ENCODE data around the gene MYH6. TPM values are rescaled to one million over a fixed set of nuclear protein-coding genes. Genes with fewer than 3 reads are reported as not detected.
A peak's percentile ranks its signal among the peaks of the same experiment; 100 is the strongest.

The MYH6 gene
- total and polyA plus RNA-seq, 9 donors: 0.66 to 7.2 (median 4.4) TPM

DNA sequence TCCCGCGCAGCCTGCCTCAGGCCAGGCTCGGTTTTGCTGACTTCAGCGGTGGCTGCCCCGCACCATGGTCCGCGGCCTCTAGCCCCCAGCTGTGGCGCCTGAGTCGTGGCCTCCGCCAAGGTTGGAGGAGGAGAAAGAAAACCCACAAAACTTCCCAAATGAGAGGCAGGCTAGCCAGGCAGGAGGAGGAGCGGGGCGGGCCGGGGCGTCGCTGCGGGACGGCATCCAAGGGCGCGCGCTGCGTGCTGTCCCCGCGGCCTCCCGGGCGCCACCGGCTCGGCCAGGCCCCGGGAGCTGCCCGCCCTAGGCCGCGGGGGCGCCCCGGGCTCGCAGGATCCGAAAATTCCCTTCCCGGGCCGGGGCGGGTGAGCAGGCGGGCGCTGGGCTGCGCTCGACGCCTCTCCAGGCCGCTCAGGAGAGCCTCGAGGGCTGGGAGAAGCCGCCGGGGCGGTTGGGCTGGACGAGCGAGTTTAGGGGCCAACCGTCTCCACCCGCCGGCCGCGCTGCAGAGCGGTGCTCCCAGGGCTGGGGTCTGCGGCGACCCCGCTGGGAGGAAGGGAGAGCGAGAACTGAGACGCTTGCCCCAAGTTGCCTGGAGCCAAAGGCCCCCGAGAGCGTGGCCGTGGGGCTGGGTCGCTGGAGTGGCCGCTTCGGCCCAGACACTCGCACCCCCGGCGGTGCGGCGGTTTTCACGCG lies 42.9 kb downstream of the MYH6 start, which contains the start of gene EFS:
TSS of gene EFS (minus strand) at position 137 of the 696 bp plus-strand sequence. CDS start 147 bp downstream, outside the sequence.
- Histone ChIP-seq H3K36me3 (ENCODE audit: control insufficient read depth, insufficient read depth, low read length) (peaks cover 32% of the 10 kb centered on the region), H3K27me3 (ENCODE audit: control insufficient read depth, insufficient read depth, low read length) (peaks cover 20% of the 10 kb centered on the region), H3K4me1 (ENCODE audit: control insufficient read depth, insufficient read depth, low read length) (peaks cover 47% of the 10 kb centered on the region), H3K9me3 (replicated peaks; ENCODE audit: control insufficient read depth, low read depth, low read length) (no peaks in the 10 kb centered on the region), H3K27ac (ENCODE audit: low read length) (peak within 1 kb of the TSS; percentile 96), H3K4me3 (ENCODE audit: low read length) (peak within 1 kb of the TSS; percentile 76)
- under 1% methylated on average over 74 of the region's 74 CpGs for WGBS (ENCODE audit: insufficient coverage)
- peak; percentile 88 for DNase-seq

DNA sequence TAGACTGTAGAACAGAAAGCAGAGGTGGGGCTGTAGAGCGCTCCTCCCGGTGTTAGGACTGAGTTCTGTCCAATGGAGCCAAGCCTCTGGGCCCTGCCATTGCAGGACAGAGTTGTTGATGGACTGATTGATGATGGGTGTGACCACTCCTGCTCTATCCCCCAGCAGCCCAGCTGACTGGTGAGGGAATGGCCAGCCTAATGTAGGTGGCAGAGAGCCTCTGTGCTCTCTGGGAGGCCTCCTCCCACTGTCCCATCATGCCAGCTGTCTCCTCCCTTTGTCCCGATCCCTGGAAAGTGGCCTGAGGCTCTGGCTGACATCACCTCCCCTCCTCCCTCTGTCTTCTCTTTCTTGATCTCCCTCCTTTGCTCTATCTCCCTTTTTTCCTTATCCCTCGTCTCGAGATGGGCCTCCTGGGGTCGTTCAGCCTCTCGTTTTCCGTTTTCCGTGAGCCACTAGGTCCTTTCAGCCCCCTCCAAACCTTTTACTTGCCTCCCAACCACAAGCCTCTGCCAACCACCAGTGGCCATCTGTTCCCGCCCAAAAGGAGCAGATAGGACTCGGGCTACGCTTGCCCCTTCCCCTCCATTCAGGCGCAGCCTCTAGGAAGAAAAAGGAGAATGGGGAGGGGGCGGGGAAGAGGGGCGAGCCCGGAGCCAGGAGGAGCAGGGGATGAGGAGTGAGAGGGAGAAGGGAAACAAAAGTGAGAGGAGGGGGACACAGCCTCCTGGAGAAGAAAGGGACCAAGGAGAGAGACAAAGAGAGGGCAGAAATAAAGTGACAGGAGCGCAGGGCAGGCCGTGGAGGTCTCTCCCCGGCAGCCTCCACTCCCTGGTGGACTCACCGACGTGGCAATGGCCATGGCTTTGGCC lies 43.7 kb downstream of the MYH6 start:
- Histone ChIP-seq H3K27ac (ENCODE audit: low read length) (peak overlapping the region; percentile 96), H3K36me3 (ENCODE audit: control insufficient read depth, insufficient read depth, low read length) (peaks cover 39% of the 10 kb centered on the region), H3K4me3 (ENCODE audit: low read length) (peak overlapping the region; percentile 76), H3K9me3 (replicated peaks; ENCODE audit: control insufficient read depth, low read depth, low read length) (no peaks in the 10 kb centered on the region), H3K4me1 (ENCODE audit: control insufficient read depth, insufficient read depth, low read length) (peaks cover 50% of the 10 kb centered on the region), H3K27me3 (ENCODE audit: control insufficient read depth, insufficient read depth, low read length) (peaks cover 20% of the 10 kb centered on the region)
- peak; percentile 83 for DNase-seq
- 5% methylated on average over 16 of the region's 21 CpGs for WGBS (ENCODE audit: insufficient coverage)

DNA sequence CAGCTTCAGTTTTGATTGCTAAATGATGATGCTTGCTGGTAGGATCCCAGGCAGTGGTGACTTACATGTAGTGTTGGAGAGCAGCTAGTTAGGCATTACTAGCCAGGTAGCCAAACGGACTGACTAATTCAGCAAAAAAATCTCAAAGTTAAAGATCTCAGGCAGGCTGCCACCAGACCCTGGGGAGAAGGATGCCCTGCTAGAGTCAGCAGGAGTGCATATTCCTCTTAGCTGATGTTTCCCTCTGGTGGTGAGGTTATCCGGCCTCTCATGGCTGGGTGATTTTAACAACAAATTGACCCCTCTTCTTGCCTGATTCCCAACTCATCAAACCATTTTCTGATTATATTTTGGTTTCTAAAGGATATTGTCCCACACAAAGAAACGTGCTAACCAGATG lies 45.9 kb downstream of the MYH6 start:
- no peak for DNase-seq
- peaks cover 56% of the 10 kb centered on the region for H3K36me3 ChIP-seq (ENCODE audit: control insufficient read depth, insufficient read depth, low read length)
- H3K9me3 ChIP-seq (replicated peaks; ENCODE audit: control insufficient read depth, low read depth, low read length): no peaks in the 10 kb centered on the region
- H3K27me3 ChIP-seq (ENCODE audit: control insufficient read depth, insufficient read depth, low read length): peaks cover 16% of the 10 kb centered on the region
- H3K27ac ChIP-seq (ENCODE audit: low read length): no peak overlapping the region
- 80% methylated on average over 1 of the region's 3 CpGs for WGBS (ENCODE audit: insufficient coverage)
- peaks cover 54% of the 10 kb centered on the region for H3K4me1 ChIP-seq (ENCODE audit: control insufficient read depth, insufficient read depth, low read length)
- no peak overlapping the region for H3K4me3 ChIP-seq (ENCODE audit: low read length)

DNA sequence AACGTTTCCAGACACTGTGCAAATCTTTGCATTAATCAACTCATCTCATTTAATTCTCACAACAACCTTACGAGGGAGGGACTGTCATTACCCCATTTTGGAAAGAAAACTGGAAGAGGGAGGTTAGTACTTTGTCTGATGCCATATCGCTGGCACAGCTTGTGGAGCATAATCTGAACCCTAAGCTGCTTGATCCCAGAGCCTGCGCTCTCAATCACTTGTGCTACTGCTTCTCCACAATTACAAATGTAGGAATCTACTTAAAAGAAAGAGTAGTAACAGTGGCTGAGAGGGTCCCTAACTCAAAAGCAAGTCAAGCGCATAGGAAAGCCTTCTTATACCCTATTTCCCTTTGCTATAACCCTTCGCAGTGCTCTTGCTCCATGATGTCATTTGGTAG lies 46.3 kb downstream of the MYH6 start:
- H3K4me1 ChIP-seq (ENCODE audit: control insufficient read depth, insufficient read depth, low read length): peaks cover 50% of the 10 kb centered on the region
- WGBS (ENCODE audit: insufficient coverage): no CpG with 5 or more reads among the region's 6 CpGs
- no peak overlapping the region for H3K4me3 ChIP-seq (ENCODE audit: low read length)
- peaks cover 16% of the 10 kb centered on the region for H3K27me3 ChIP-seq (ENCODE audit: control insufficient read depth, insufficient read depth, low read length)
- H3K36me3 ChIP-seq (ENCODE audit: control insufficient read depth, insufficient read depth, low read length): peaks cover 59% of the 10 kb centered on the region
- H3K27ac ChIP-seq (ENCODE audit: low read length): peak overlapping the region; percentile 17
- DNase-seq: no peak
- no peaks in the 10 kb centered on the region for H3K9me3 ChIP-seq (replicated peaks; ENCODE audit: control insufficient read depth, low read depth, low read length)

DNA sequence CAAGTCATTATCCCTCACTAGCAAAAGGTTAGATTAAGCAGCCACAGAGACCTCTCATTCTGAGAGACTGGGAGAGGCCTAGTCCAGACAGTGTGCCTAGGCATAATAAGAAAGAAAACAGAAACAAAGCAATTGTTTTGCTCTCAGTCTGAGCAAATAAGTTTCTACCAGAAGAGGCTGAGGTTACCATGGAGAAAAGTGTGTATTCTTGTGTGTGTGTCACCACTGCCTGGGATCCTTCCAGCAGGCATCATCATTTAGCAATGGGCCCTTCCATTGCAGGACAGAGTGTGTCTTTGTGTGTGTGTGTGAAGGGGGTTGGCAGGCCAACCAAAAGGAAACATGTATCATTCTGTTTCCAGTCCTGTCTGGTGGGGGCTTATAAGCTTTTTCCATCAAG lies 46.8 kb downstream of the MYH6 start:
- peak overlapping the region; percentile 20 for H3K27ac ChIP-seq (ENCODE audit: low read length)
- no peak overlapping the region for H3K4me3 ChIP-seq (ENCODE audit: low read length)
- peaks cover 16% of the 10 kb centered on the region for H3K27me3 ChIP-seq (ENCODE audit: control insufficient read depth, insufficient read depth, low read length)
- peaks cover 46% of the 10 kb centered on the region for H3K4me1 ChIP-seq (ENCODE audit: control insufficient read depth, insufficient read depth, low read length)
- DNase-seq: peak; percentile 50
- peaks cover 64% of the 10 kb centered on the region for H3K36me3 ChIP-seq (ENCODE audit: control insufficient read depth, insufficient read depth, low read length)
- no peaks in the 10 kb centered on the region for H3K9me3 ChIP-seq (replicated peaks; ENCODE audit: control insufficient read depth, low read depth, low read length)

DNA sequence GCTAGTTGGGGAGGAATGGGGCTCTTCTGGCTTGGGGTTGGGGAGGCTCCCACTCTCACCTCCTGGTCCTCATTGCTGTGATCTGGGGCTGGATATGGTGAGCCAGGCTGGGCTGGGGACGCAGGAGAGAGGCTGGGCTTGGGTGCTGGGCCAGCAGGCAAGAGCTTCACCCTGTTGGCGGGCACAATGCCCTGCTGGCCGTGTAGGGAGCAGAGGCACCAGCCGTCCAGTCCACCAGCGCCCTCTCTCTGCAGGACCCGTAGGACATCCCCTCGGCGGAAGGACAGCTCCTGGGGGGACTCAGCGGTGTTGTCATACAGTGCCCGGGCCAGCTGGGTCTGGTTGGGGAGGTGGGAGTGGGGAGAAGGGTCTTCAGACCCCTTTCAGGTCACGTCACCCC lies 47.6 kb downstream of the MYH6 start:
- DNase-seq: no peak
- H3K4me1 ChIP-seq (ENCODE audit: control insufficient read depth, insufficient read depth, low read length): peaks cover 46% of the 10 kb centered on the region
- no peak overlapping the region for H3K4me3 ChIP-seq (ENCODE audit: low read length)
- peaks cover 68% of the 10 kb centered on the region for H3K36me3 ChIP-seq (ENCODE audit: control insufficient read depth, insufficient read depth, low read length)
- H3K9me3 ChIP-seq (replicated peaks; ENCODE audit: control insufficient read depth, low read depth, low read length): no peaks in the 10 kb centered on the region
- WGBS (ENCODE audit: insufficient coverage): 64% methylated on average over 4 of the region's 11 CpGs
- peaks cover 12% of the 10 kb centered on the region for H3K27me3 ChIP-seq (ENCODE audit: control insufficient read depth, insufficient read depth, low read length)
- no peak overlapping the region for H3K27ac ChIP-seq (ENCODE audit: low read length)

DNA sequence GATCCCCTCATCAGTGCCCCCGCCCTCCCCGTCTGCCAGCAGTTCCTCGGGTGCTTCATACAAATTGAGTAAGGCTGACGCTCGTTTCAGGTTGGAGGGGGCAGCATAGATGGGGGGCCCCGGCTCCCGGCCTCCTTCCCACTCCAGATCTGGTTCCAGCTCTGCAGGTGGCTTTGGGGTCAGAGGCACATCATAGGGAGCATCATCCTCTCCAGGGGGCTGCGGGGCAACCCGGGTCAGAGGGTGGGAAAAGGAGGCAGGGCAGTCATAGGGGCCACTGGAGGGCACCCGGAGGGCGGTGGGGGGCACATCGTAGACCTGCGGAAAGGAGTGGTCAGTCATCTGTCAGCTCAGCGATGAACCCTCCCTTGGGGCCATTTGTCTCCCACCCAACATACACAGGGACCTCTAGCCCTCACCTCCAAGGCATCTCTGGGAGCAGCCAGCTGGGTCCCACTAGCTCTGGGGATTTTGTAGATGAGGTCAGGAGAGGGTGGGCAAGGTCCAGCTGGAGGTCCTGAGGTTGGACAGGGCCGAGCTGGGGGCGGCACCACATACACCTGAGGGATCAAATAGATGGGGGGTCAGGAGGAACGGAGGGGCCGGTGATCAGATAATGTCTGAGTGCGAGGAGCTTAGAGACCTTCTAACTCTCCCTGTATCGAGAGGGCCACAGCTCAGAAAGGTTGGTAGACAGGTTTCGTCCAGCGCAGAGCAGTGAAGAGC lies 48.2 kb downstream of the MYH6 start:
- Histone ChIP-seq H3K4me1 (ENCODE audit: control insufficient read depth, insufficient read depth, low read length) (peaks cover 46% of the 10 kb centered on the region), H3K27me3 (ENCODE audit: control insufficient read depth, insufficient read depth, low read length) (peaks cover 11% of the 10 kb centered on the region), H3K36me3 (ENCODE audit: control insufficient read depth, insufficient read depth, low read length) (peaks cover 69% of the 10 kb centered on the region), H3K27ac (ENCODE audit: low read length) (no peak overlapping the region), H3K9me3 (replicated peaks; ENCODE audit: control insufficient read depth, low read depth, low read length) (no peaks in the 10 kb centered on the region), H3K4me3 (ENCODE audit: low read length) (no peak overlapping the region)
- 81% methylated on average over 9 of the region's 22 CpGs for WGBS (ENCODE audit: insufficient coverage)
- no peak for DNase-seq

DNA sequence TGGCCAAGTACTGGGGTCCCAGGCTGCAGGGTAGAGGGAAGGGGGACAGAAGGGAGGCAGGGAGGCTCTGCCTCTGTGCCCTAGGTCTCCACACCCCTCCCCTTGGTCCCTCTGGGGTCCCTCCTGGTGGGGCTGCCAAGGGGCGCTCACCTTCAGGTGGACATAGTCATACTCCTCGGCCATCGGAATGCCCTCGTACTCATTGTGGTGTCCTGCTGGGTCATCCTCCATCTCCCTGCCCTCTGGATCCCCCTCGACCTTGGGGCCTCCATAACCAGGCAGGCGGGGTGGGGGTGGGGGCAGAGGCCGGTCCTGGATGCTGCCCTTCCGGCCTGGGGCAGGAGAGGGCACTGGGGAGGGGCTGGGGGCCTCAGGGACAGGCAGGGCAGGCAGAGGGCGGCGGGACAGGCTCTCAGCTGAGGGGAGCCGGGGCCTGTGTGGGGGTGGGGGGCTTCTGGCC lies 48.9 kb downstream of the MYH6 start:
- peaks cover 69% of the 10 kb centered on the region for H3K36me3 ChIP-seq (ENCODE audit: control insufficient read depth, insufficient read depth, low read length)
- no peak overlapping the region for H3K4me3 ChIP-seq (ENCODE audit: low read length)
- H3K27me3 ChIP-seq (ENCODE audit: control insufficient read depth, insufficient read depth, low read length): peaks cover 5% of the 10 kb centered on the region
- H3K9me3 ChIP-seq (replicated peaks; ENCODE audit: control insufficient read depth, low read depth, low read length): no peaks in the 10 kb centered on the region
- peaks cover 42% of the 10 kb centered on the region for H3K4me1 ChIP-seq (ENCODE audit: control insufficient read depth, insufficient read depth, low read length)
- WGBS (ENCODE audit: insufficient coverage): 74% methylated on average over 7 of the region's 11 CpGs
- H3K27ac ChIP-seq (ENCODE audit: low read length): no peak overlapping the region
- peak; percentile 6 for DNase-seq

DNA sequence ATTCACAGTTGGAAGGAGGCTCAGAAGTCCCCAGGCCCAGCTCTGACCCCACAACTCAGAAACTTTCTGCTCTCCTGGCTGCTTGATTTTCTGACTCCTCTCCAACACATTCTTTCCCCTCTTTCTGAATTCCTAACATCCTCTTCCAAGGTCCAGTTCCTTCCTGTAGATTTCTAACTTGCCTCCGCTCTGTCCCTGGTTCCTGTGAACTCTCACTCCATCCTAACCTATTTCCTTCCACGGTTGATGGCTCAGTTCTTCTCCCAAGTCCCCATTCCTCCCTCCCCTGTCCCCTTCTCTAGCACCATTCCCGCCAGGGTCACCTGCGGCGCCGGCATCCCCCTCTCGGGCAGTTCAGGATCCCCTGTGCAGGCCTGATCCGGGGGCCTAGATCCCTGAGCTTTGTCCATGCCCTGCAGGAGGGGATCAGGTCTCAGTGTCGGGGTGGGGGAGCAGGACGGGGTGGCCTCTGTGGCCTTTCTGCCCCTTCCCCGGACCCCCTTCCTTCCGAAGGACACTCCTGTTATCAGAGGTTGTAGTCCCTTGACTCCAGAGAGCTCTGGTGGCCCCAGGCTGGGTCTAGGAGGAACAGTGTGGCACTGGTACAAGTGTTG lies 49.4 kb downstream of the MYH6 start:
- WGBS (ENCODE audit: insufficient coverage): 67% methylated on average over 9 of the region's 12 CpGs
- peak; percentile 51 for DNase-seq
- peaks cover 1% of the 10 kb centered on the region for H3K27me3 ChIP-seq (ENCODE audit: control insufficient read depth, insufficient read depth, low read length)
- H3K4me1 ChIP-seq (ENCODE audit: control insufficient read depth, insufficient read depth, low read length): peaks cover 36% of the 10 kb centered on the region
- H3K4me3 ChIP-seq (ENCODE audit: low read length): no peak overlapping the region
- no peaks in the 10 kb centered on the region for H3K9me3 ChIP-seq (replicated peaks; ENCODE audit: control insufficient read depth, low read depth, low read length)
- H3K36me3 ChIP-seq (ENCODE audit: control insufficient read depth, insufficient read depth, low read length): peaks cover 66% of the 10 kb centered on the region
- H3K27ac ChIP-seq (ENCODE audit: low read length): no peak overlapping the region
